Peyer's patch (tissue), 4 donors: ENCODE measurements around the gene CD28.
"Not testable (repeated sequence)": the region's sequence is repeated elsewhere in the genome, so short reads cannot be mapped to it uniquely, and the experiment has no call there.

Experiments
- CTCF ChIP-seq, 6 experiments: fragments of 450-650 bp in 4 of 6; fragments of 200-600 bp in 2 of 6; sonication (generic) in 1 of 6; IDR thresholded peaks; one replicate each; pipeline ENCODE4 v1.5.1; 2017 to 2019; ENCODE audit warnings: antibody characterized with exemption in 6 of 6, mild to moderate bottlenecking in 3 of 6, moderate library complexity in 1 of 6
- POLR2A ChIP-seq, 2 donors: fragments of 450-650 bp; IDR thresholded peaks; one replicate each; pipeline ENCODE4 v1.5.1; 2017; ENCODE audit warnings: antibody characterized with exemption in 2 of 2, mild to moderate bottlenecking in 2 of 2, moderate library complexity in 2 of 2

GRCh38 chr2:203784710-203785270 lies 78.4 kb downstream of the CD28 start:
- TF ChIP-seq CTCF, POLR2A (IDR thresholded peaks at IDR 0.05): not testable (repeated sequence)
